Measurements from ENCODE around the gene HFE. TPM values are rescaled to one million over a fixed set of nuclear protein-coding genes. Genes with fewer than 3 reads are reported as not detected.
A peak's percentile ranks its signal among the peaks of the same experiment; 100 is the strongest.

The HFE gene
- total RNA-seq, 1 donor from 2014 or later: 1.1 TPM

- DNase-seq (no peak), ATAC-seq (ENCODE audit: low read depth) (no peak)
- no peaks in the 10 kb centered on the region for H3K9me3 Mint-ChIP-seq
- peaks cover 13% of the 10 kb centered on the region for H3K36me3 Mint-ChIP-seq (ENCODE audit: low read depth)
- ChIA-PET POLR2A (interaction anchor here (1.0 to 6.4 kb wide), 7 partner anchors 9 to 145 kb away, joined by 7 to 273 read pairs (median 14); a partner anchor contains a TSS), CTCF (interaction anchor here (1.8 kb wide), 1 partner anchor 43 kb away, joined by 6 read pairs; no protein-coding TSS in a partner anchor)
- peak overlapping the region; percentile 97 for H3K4me3 Mint-ChIP-seq
- no peaks in the 10 kb centered on the region for H3K27me3 Mint-ChIP-seq
- H3K27ac Mint-ChIP-seq: peak overlapping the region; percentile 100
- intact Hi-C loops (cut with micrococcal nuclease): no loop called here
- TF ChIP-seq CTCF (IDR thresholded peaks at IDR 0.05): no peak
- H3K4me1 Mint-ChIP-seq: peaks cover 20% of the 10 kb centered on the region
Observed at GRCh38 chr6:26053992-26054780, 33.0 kb upstream of the HFE start.

GRCh38 chr6:26054781-26055718 is 32.2 kb upstream of the HFE start:
- CTCF ChIA-PET: interaction anchor here (1.2 to 1.8 kb wide), 3 partner anchors 9 to 42 kb away, joined by 3 to 6 read pairs (median 6); no protein-coding TSS in a partner anchor
- DNase-seq (peak; percentile 63), ATAC-seq (ENCODE audit: low read depth) (peak; percentile 65)
- intact Hi-C loops (cut with micrococcal nuclease): loop anchor here (1.0 kb wide), 3 partner anchors 10 to 63 kb away; a partner anchor contains a TSS
- Mint-ChIP-seq H3K27ac (peak overlapping the region; percentile 100), H3K4me3 (peak overlapping the region; percentile 97), H3K27me3 (no peaks in the 10 kb centered on the region), H3K4me1 (peaks cover 20% of the 10 kb centered on the region), H3K36me3 (ENCODE audit: low read depth) (peaks cover 13% of the 10 kb centered on the region), H3K9me3 (no peaks in the 10 kb centered on the region)
- no peak for TF ChIP-seq CTCF (IDR thresholded peaks at IDR 0.05)
- POLR2A ChIA-PET: interaction anchor here (0.5 to 7.2 kb wide), 37 partner anchors 10 to 1838 kb away, joined by 3 to 273 read pairs (median 17); partner anchors contain the start of gene HFE

GRCh38 chr6:26055719-26056582 is 31.3 kb upstream of the HFE start:
- intact Hi-C loops (cut with micrococcal nuclease): loop anchor here (1.0 kb wide), 9 partner anchors 8 to 102 kb away; a partner anchor contains a TSS
- TF ChIP-seq CTCF (IDR thresholded peaks at IDR 0.05): no peak
- Mint-ChIP-seq H3K4me1 (peaks cover 20% of the 10 kb centered on the region), H3K27me3 (no peaks in the 10 kb centered on the region), H3K36me3 (ENCODE audit: low read depth) (peaks cover 13% of the 10 kb centered on the region), H3K4me3 (peak overlapping the region; percentile 97), H3K27ac (peak overlapping the region; percentile 100), H3K9me3 (no peaks in the 10 kb centered on the region)
- CTCF ChIA-PET: interaction anchor here (1.2 kb wide), 2 partner anchors 10 to 30 kb away, joined by 3 to 6 read pairs; no protein-coding TSS in a partner anchor
- POLR2A ChIA-PET: interaction anchor here (0.5 to 7.2 kb wide), 44 partner anchors 10 to 1837 kb away, joined by 3 to 273 read pairs (median 12); partner anchors contain the start of gene HFE
- ATAC-seq (ENCODE audit: low read depth) (peak; percentile 80), DNase-seq (peak; percentile 77)

GRCh38 chr6:26056583-26057350 is 30.5 kb upstream of the HFE start:
- Mint-ChIP-seq H3K27ac (peak overlapping the region; percentile 100), H3K36me3 (ENCODE audit: low read depth) (peaks cover 13% of the 10 kb centered on the region), H3K27me3 (no peaks in the 10 kb centered on the region), H3K4me3 (peak overlapping the region; percentile 97), H3K9me3 (no peaks in the 10 kb centered on the region), H3K4me1 (peaks cover 20% of the 10 kb centered on the region)
- no peak for ATAC-seq (ENCODE audit: low read depth)
- ChIA-PET POLR2A (interaction anchor here (0.6 to 7.2 kb wide), 43 partner anchors 9 to 1836 kb away, joined by 3 to 273 read pairs (median 12); partner anchors contain the start of gene HFE), CTCF (interaction anchor here (16.7 kb wide), 1 partner anchor 36 kb away, joined by 349 read pairs; the partner anchor contains the start of gene HFE)
- TF ChIP-seq CTCF (IDR thresholded peaks at IDR 0.05): no peak
- intact Hi-C loops (cut with micrococcal nuclease): loop anchor here (1.0 kb wide), 6 partner anchors 8 to 102 kb away; a partner anchor contains a TSS
- no peak for DNase-seq

Measured in activated B cell treated with CpG ODN at 0.5 μM for 24 hours (primary cell).